Sciatic nerve (tissue), 2 donors: ENCODE results near the gene NGRN. TPM values are rescaled to one million over a fixed set of nuclear protein-coding genes. Genes with fewer than 3 reads are reported as not detected.
"Not testable (repeated sequence)": the region's sequence is repeated elsewhere in the genome, so short reads cannot be mapped to it uniquely, and the experiment has no call there.

Source experiments
- ATAC-seq: fragments of 200-7000 bp; cut with Tn5 transposase; one replicate; pipeline ENCODE4 v1.9.1; 2020; ENCODE audit warnings: mild to moderate bottlenecking, moderate library complexity
- DNase-seq: peaks from one replicate; pipeline ENCODE4 v3.0.0-alpha.2; 2020; ENCODE audit warnings: low spot score
- intact Hi-C: fragments of 100-400 bp; cut with DNase I; formaldehyde crosslinking; loops from one replicate; pipeline ENCODE4 v1.14.2; 2022
- total RNA-seq: library from RNA; stranded (reverse); fragmentation: NEBNext Ultra II Directional; extraction: Animal tissue kit (Norgen Biotek cat#: 25700); gene quantifications from one replicate; pipeline ENCODE4 v1.2.1, GENCODE V29; 2021
- donor health status: DM: no; HTN: no; CAD: no.
- donor health status: DM: no; HTN: no; CAD: no.

The NGRN gene
- total RNA-seq, 1 donor from 2014 or later, result 63.8 TPM

DNA sequence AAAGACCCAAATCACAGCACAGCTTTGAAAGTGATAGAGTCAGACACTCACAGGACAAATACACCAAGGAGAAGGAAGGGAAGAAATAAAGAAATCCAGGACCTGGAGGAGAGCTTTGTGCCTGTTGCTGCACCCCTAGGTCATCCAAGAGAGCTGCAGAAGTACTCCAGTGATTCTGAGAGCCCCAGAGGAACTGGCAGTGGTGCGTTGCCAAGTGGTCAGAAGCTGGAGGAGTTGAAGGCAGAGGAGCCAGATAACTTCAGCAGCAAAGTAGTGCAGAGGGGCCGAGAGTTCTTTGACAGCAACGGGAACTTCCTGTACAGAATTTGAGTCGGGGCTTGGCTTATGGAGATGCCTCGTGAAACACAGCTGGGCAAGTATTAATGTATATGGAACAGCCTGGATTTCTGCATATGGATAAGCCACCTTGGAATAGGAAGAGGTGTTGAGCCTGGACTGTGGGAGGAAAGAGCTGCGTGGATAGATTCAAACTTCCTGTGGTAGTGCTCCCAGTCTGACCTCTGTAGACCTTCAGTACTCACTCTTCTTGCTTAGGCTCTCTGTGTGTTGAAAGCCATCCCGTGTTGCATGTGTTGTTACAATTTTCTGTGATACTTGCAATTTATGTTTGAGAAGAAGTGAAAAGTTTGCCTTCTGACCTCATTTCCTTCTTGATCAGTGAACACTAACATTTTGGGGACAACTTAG lies 6.1 kb downstream of the NGRN start:
- no peak for DNase-seq
- intact Hi-C loops, result no loop called here
- no peak for ATAC-seq

DNA sequence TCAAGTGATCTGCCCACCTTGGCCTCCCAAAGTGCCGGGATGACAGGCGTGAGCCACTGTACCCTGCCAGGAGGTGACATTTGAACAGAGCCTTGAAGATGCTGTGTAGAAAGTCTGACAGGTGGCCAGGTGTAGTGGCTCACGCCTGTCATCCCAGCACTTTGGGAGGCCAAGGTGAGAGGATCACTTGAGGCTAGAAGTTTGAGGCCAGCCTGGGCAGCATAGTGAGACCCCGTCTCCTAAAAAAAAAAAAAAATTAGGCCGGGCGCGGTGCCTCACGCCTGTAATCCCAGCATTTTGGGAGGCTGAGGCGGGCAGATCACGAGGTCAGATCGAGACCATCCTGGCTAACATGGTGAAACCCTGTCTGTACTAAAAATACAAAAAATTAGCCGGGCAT lies 13.0 kb downstream of the NGRN start:
- ATAC-seq, intact Hi-C loops: not testable (repeated sequence)

DNA sequence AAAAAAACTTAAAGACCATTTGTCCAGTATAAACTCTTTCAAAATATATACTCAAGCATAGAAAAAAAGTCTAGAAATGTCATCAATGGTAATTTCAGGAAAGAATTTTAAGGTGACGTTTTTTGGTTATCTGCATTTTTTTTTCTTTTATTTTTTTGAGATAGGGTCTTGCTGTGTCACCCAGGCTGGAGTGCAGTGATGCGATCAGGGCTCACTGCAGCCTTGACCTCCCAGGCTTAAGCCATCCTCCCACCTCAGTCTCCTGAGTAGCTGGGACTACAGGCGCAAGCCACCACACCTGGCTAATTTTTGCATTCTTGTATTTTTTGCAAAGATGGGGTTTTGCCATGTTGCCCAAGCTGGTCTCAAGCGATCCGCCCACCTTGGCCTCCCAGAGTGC lies 15.3 kb downstream of the NGRN start:
- intact Hi-C loops, ATAC-seq, DNase-seq: not testable (repeated sequence)

More for the DNA sequence above, 13.0 kb downstream of the NGRN start:
- not testable (repeated sequence) for DNase-seq

DNA sequence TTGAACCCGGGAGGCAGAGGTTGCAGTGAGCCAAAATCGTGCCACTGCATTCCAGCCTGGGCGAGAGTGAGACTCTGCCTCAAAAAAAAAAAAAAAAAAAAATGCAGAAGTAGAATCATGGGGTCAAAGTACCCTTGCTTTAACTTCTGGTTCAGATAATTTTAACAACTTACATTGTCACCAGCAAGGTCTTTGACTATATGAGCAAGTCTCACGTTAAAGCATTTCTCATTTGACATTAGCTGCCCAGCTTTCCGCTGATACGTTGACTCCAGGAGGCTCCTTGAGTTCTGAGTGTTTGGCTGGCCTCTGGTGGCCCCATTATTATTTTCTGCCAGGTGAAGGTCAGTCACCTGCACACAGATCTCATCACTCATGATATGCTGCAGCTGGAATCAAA lies 16.2 kb downstream of the NGRN start:
- intact Hi-C loops, ATAC-seq, DNase-seq: not testable (repeated sequence)

DNA sequence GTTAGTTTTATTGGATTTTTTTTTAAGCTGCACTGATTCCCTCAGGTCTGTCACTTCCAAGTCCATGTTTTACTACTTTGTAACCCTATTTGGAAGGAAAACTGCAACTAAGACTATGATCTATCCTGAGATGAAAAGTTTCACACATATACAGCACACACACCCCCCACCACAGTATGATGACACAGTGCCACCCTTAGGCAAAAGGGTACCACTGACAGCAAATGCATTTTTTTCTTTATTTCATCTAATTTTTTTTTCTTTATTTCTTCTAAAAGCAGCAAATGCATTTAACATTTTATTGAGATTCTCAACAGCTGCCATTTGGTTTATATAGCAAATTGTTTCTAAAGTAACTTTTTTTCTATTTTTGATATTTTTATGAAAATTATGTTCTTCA lies 21.2 kb downstream of the NGRN start:
- peak; percentile 51 for ATAC-seq

DNA sequence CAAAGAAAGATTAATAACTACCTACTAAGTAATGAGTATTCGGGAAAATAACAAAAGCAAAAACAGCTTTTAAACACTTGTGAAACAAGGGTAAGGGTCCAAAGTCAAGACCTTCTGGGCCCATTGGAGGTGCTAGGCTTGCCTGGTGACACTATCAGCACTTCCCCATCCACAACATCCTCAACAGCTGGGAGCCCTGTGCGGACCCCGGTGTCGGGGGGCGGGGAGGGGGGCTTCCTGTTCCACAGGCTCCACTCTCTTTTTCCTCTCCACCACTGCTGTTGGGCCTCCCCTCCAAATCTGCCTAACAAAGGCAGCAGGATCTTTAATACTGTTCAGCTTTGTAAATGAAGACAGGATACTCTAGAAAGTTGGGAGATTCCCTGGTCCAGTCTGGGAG lies 21.6 kb downstream of the NGRN start:
- ATAC-seq, result no peak
- no peak for DNase-seq
- intact Hi-C loops, result no loop called here

More for the DNA sequence above, 21.2 kb downstream of the NGRN start:
- no peak for DNase-seq
- intact Hi-C loops, result no loop called here

DNA sequence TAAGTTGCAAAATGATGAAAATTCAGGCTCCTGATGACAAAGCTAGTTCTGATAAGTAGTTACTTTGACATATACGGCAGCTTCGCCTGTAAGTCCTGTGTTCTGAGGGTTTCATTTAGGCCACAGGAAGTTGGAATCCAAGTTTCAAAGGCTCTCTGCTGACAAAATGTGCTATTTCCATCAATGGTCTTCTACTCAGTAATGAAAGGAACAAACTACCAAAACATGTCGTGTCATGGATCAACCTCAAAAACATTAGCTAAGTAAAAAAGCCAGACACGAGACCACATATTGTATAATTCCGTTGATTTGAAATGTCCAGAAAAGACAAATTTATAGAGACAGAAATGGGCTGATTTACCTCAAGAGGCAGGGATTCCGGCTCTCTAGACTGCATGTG lies 22.5 kb downstream of the NGRN start:
- no peak for DNase-seq
- ATAC-seq, result no peak
- intact Hi-C loops, result no loop called here

DNA sequence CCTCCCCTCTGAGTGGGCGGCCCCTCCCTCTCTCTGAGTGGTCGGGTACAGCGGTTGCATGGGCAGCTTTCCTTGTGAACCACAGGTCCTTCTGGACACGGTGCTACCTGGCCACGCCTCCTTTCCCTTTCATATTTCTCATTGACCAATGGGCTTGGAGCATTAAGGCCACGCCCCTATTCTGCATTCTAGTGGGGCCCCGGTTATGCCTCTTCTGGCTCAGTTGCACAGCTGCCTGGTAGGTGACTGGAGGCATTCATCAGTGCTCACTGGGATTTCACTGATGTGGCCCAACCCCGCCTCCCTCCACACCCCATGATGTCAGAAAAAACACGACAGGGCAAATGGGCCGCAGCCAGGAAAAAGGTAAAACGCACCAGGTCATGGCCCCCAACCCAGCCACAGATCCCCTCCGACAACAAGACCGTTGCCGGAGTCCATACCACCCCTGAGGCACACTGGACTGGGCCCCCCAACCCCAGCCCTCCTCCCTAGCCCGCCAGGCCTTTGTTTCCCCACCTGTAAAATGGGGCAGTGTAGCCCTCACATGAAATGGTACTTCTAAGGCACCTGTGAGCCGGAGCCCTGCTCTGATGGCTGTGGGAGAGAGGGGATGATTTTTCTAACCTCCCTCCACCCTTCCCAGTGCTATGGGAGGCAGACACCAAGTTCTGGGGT lies 26.3 kb downstream of the NGRN start:
- ATAC-seq (no peak), DNase-seq (no peak)
- intact Hi-C loops, result no loop called here

DNA sequence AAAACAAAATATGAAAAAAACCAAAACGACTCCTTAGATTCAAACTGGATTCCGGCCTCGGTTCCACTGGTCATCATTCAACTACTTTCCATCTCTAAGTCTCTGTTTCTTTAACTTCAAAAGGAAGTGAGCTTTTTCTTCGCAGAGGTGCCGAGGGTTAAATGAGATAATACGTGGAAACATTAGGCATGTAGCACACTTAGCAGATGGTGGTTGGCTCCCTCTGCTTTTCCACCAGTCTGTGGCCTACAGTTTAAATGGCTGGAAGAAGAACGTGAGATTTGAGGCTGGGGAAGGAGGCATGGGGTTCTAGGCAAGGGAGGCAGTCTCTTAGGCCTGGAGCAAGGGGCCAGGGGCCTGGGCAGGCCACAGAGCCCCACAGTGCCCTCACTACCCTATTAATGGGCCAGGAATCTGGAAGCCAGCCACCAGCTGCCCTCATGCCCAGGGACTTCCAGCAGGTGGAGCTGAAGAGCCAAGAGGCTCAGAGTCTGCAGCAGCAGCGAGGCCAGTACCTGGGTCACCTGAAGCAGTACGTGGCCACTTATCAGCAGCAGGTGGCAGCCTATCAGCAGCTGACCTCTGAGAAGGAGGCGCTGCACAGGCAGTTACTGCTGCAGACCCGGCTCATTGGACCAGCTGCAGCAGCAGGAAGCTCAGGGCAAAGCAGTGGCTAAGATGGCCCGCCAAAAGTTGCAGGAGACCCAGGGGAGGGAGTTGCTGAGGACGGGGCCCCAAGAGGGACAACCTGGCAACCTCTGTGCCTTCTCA lies 27.8 kb downstream of the NGRN start:
- intact Hi-C loops, ATAC-seq: not testable (repeated sequence)
- peak; percentile 80 for DNase-seq

DNA sequence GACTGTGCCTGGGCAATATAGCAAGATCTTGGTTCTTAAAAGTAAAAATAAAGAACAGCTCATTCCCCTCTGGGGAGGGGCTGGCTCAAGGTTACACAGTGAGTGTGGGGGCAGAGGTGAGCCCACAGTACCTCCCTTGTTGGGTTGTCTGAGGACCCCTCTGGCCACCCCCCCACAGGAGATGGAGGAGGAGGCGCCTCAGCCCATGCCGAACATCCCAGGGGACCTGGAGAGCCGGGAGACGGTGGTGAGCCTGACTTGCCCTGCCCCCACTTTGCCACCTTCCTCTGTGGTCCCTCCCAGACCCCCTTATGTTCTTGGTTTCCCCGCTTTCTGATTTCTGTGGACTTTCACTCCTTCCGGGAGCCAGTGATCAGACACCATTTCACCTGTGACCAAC lies 28.7 kb downstream of the NGRN start:
- ATAC-seq, result no peak
- DNase-seq, result no peak
- intact Hi-C loops, result no loop called here

DNA sequence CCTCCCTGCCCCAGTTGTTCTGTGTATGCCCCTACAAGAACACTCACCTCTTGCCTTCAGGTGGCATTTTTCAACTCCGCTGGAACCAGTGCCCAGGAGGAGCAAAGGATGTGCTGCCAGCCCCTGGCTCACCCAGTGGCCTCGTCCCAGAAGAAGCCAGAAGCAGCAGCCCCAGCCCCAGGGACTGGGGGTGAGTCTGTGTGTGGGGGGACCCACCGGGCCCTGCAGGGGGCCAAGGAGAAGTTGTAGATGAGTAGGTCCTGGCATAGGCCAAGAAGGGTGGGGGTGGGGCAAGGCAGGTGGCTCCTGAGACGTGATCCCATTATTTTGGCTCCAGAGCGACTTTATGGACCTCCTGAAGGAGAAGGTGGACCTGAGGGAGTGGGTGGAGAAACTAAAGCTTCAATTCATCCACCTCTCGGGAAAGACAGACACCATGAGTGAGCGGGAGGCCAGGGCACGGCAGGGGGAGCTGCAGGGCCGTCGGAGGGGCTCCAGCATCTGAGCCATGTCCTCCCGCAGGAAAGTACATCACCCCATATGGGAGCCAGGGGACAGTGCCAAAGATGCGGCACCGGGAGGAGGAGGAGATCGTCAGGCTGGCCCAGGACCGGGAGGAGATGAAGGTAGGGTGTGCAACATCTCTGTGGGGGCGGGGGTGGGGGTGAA lies 29.3 kb downstream of the NGRN start:
- intact Hi-C loops, result no loop called here
- DNase-seq (no peak), ATAC-seq (no peak)

DNA sequence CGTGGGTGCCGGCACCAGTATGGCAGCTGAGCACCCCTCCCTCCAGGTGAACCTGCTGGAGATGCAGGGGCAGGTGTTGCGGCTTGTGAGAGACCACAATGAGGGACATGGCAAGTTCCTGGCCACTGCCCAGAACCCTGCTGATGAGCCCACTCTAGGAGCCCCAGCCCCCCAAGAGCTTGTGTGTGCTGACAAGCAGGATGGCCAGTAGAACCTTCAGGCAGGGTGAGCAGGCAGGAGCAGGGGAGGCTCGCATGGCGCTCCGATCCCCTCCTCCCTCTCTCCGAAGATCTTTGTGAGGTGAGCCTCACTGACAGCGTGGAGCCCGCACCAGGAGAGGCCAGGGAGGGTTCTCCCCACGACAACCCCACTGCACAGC lies 29.8 kb downstream of the NGRN start:
- DNase-seq (no peak), ATAC-seq (no peak)
- intact Hi-C loops, result no loop called here

DNA sequence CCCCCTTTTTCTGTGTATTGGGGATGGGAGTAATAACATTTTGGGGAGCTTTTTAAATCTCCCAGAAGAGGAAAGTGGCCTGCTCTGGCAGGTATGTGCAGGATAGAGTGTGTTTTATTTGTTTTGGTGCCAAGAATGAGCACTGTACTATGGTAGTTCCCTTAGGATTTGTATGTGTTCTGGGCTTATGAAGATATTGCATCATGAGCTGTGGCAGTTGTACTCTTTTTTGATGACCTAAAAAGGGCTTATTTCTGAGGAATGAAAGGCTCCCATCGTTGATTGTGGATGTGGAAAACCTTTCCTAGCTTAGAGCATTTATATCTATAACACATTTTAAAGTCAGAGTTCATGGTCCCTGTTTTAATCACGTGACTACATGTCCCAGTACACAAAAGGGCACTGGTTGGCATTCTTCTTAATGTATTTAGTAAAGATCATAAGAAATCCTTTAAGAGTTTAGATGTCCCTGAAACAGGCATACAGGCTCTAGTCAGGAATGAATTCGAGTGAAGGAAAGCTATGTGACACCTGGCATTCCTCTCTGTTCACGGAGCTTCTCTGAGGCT lies 30.9 kb downstream of the NGRN start:
- DNase-seq, ATAC-seq, intact Hi-C loops: not testable (repeated sequence)

DNA sequence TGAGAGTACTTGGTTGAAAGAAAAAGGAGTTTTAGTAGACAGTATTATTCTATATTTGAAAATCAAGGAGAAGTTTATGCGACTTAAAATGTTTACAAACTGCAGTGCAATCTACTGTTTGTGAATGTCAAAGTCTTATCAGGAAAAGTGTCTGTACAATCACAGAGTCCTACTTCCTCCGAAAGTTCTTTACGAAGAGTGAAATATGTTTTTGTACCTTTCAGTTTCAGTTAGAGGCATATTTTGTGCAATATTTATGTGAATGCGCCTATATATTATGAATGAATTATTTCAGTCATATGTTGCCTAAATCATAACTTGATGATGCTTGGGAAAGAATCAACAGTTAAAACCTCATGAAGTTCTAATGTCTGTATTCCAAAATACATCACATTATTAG lies 31.5 kb downstream of the NGRN start:
- DNase-seq, result no peak
- no peak for ATAC-seq
- intact Hi-C loops, result no loop called here

DNA sequence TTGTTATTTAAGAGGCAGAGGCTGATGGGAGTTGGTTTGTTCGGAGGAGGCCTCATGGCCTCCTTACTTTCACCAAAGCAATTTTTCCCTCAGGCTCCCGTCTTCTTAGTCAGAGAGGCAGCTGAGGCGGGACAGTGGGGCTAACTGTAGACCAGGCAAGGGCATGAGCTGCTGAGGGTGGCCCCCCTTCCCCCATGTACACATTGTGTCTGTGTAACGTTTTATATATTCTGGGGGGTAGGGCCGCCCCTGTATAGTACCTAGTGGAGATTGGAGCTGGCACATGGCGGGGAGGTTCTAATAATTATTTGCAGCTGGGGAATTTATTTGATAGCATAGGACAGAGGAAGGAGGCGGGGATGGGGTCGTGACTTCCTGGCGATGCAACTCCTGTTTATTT lies 35.1 kb downstream of the NGRN start:
- intact Hi-C loops, result no loop called here
- no peak for DNase-seq
- no peak for ATAC-seq

DNA sequence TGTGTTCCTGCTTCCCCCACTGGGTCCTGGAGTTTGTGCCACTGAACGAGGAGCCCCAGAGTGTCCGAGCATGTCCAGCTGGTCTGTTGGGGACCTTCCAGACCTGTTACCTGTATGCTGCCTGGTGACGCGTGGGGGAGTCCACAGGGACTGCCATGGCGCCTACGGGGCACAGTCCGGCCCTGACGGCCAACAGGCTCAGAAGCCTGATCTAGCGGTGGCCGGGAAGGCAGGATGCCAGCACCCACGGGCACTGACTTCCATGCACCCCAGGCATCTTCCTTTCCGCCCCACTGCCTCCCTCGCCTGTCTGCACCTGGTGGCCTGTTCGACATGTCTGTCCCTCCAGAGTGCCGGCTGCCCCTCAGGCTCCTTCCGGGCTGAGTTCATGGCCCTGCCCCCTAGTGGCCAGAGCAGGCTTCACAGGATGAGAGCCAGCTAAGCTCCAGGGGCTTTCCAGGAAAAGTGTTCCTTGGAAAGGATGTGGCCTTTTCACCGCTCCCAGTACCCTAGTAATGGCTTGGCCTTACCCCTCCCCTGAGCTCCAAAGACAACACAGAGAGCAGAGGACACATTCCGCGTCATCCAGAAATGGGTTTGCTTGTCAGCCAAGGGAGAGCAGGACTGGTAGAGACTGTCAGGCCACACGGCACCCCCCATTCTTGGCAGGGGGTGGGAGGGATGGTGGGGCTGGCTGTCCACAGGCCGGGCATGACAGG lies 35.7 kb downstream of the NGRN start:
- ATAC-seq (peak; percentile 75), DNase-seq (peak; percentile 70)
- intact Hi-C loops, result no loop called here

DNA sequence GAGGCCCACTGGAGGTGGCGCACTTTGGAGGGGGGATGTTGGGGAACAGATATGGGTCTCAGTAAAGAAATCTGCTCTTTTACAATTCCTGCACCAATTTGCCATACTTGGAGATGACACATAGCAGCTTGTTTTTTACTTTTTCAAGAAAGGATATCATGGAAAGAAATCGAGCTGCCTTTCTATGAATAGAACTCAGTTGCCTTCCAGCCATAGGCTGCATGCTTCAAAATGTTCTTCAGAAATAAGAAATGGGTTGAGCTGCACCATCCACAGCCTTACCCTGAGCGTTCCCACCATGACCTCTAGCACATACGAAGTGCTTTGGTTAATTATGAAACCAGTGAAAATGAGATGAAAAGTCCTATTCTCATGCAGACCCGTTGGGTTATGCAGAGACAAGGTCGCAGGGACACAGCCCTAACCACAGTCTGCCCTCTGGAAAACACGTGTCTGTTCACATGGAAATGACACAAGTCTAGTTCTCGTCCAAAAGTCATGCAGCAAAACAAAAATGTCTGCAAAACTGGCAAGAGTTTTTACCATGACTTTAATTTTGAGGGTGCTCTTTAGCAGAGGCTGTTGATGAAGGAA lies 36.3 kb downstream of the NGRN start:
- intact Hi-C loops, result no loop called here
- no peak for DNase-seq
- ATAC-seq, result peak; percentile 57

DNA sequence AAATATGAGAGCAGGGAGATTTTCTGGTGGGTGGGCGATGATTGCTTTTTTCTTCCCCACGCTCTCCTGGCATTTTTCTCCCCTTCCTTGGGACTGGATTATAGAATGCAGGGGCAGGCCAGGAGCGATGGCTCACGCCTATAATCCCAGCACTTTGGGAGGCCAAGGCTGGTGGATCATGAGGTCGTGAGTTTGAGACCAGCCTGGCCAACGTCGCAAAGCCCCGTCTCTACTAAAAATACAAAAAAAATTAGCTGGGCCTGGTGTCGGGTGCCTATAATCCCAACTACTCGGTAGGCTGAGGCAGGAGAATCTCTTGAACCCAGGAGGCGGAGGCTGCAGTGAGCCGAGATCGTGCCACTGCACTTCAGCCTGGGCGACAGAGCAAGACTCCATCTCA lies 39.9 kb downstream of the NGRN start:
- ATAC-seq, DNase-seq, intact Hi-C loops: not testable (repeated sequence)
